OCI-LY7 (cell line): ENCODE data around the gene RASAL2. TPM values are rescaled to one million over a fixed set of nuclear protein-coding genes. Genes with fewer than 3 reads are reported as not detected.

Source experiments
- BruUV-seq: library from RNA; stranded (reverse); fragments of 400-500 nt; replicated peaks from 2 replicates; lab custom pipeline; 2021; lab: Mats Ljungman, UMichigan
- CTCF ChIA-PET: fragments of 300-600 bp; sonication (Branson Sonifier 250); formaldehyde crosslinking; loops from one replicate; lab custom pipeline; 2022; ENCODE audit warnings: antibody characterized with exemption; ENCODE audit not compliant: unreplicated experiment; lab: Charles Lee
- POLR2A ChIA-PET: fragments of 300-600 bp; sonication (Branson Sonifier 250); formaldehyde crosslinking; loops from one replicate; lab custom pipeline; 2022; ENCODE audit warnings: antibody characterized with exemption; lab: Charles Lee
- DNase-seq: peaks from one replicate; pipeline ENCODE4 v3.0.0-alpha.2; 2015; ENCODE audit warnings: low spot score
- H2AFZ ChIP-seq: fragments of 200-600 bp; sonication (generic), shearing (Covaris generic); 2 replicates; pipeline ENCODE4 v1.6.1; 2014; ENCODE audit warnings: mild to moderate bottlenecking, antibody characterized with exemption, low read length, moderate library complexity
- H3K27ac ChIP-seq: fragments of 200-600 bp; sonication (generic); 2 replicates; pipeline ENCODE4 v1.5.1; 2014; ENCODE audit warnings: mixed run types, low read depth, mild to moderate bottlenecking, moderate library complexity, low read length, inconsistent platforms; ENCODE audit not compliant: poor library complexity, severe bottlenecking
- H3K36me3 ChIP-seq: fragments of 200-600 bp; sonication (generic); 2 replicates; pipeline ENCODE4 v1.6.1; 2014; ENCODE audit warnings: mild to moderate bottlenecking, antibody characterized with exemption, low read length, moderate library complexity, mixed read lengths; ENCODE audit not compliant: insufficient read depth
- H3K4me1 ChIP-seq: fragments of 200-600 bp; sonication (generic); 2 replicates; pipeline ENCODE4 v1.5.1; 2014; ENCODE audit warnings: mild to moderate bottlenecking, low read length; ENCODE audit not compliant: insufficient read depth, poor library complexity, severe bottlenecking
- H3K4me2 ChIP-seq: fragments of 200-600 bp; sonication (generic); 2 replicates; pipeline ENCODE4 v1.6.1; 2014; ENCODE audit warnings: mild to moderate bottlenecking, low read length
- H3K4me3 ChIP-seq: fragments of 200-600 bp; sonication (generic); 2 replicates; pipeline ENCODE4 v1.5.1; 2014; ENCODE audit warnings: mild to moderate bottlenecking, low read depth, low read length; ENCODE audit not compliant: poor library complexity, severe bottlenecking
- H3K79me2 ChIP-seq: fragments of 200-600 bp; sonication (generic); 2 replicates; pipeline ENCODE4 v1.6.1; 2016; ENCODE audit warnings: low read depth, mild to moderate bottlenecking, low read length, moderate library complexity, mixed read lengths; ENCODE audit not compliant: insufficient read depth
- H3K9me2 ChIP-seq: fragments of 200-600 bp; sonication (generic); 2 replicates; pipeline ENCODE4 v1.6.1; 2016; ENCODE audit warnings: mild to moderate bottlenecking, low read length, mixed read lengths; ENCODE audit not compliant: insufficient read depth
- H3K9me3 ChIP-seq: fragments of 200-600 bp; sonication (generic); 2 replicates; pipeline ENCODE4 v1.6.1; 2014; ENCODE audit warnings: mild to moderate bottlenecking, mixed run types, low read length, mixed read lengths
- H4K20me1 ChIP-seq: fragments of 200-600 bp; sonication (generic); 2 replicates; pipeline ENCODE4 v1.6.1; 2014; ENCODE audit warnings: mild to moderate bottlenecking, antibody characterized with exemption, low read length, moderate library complexity, mixed read lengths; ENCODE audit not compliant: insufficient read depth
- CTCF ChIP-seq: fragments of 200-600 bp; sonication (generic); conservative IDR thresholded peaks from 2 replicates; pipeline ENCODE4 v1.5.1; 2014; ENCODE audit warnings: mild to moderate bottlenecking, antibody characterized with exemption, low read length, moderate library complexity, mixed read lengths
- EZH2phosphoT487 ChIP-seq: fragments of 200-600 bp; sonication (generic); IDR thresholded peaks from 2 replicates; pipeline ENCODE4 v1.6.1; 2018; ENCODE audit warnings: low read depth, borderline replicate concordance, mild to moderate bottlenecking, mixed run types, antibody characterized with exemption, low read length, moderate library complexity, mixed read lengths
- intact Hi-C: fragments of 100-400 bp; cut with micrococcal nuclease; formaldehyde crosslinking; loops from one replicate; pipeline ENCODE4 v1.10.0; 2022; ENCODE audit not compliant: unreplicated experiment
- total RNA-seq, 2 experiments: library from RNA; depleted of rRNA in 1 of 2; stranded (reverse); fragments of >200 nt in 1 of 2; shearing (Covaris generic) in 1 of 2; gene quantifications; 2 replicates each; pipeline ENCODE4 v1.2.3, GENCODE V29; 2014 to 2022

Gene RASAL2
- total RNA-seq, 2 experiments from 2014 or later, result 0.09 to 0.27 TPM

- POLR2A ChIA-PET, result interaction anchor here (0.7 kb wide), 1 partner anchor 9 kb away, joined by 3 read pairs; no protein-coding TSS in a partner anchor
- intact Hi-C loops, result no loop called here
Observed at GRCh38 chr1:178330153-178330552, 236.2 kb downstream of the RASAL2 start.

GRCh38 chr1:178330848-178331497 is 237.1 kb downstream of the RASAL2 start:
- POLR2A ChIA-PET, result interaction anchor here (0.7 kb wide), 1 partner anchor 9 kb away, joined by 3 read pairs; no protein-coding TSS in a partner anchor
- no peaks in the 10 kb centered on the region for H3K36me3 ChIP-seq
- no peaks in the 10 kb centered on the region for H3K4me1 ChIP-seq
- intact Hi-C loops, result no loop called here
- CTCF ChIA-PET, result no interaction called here
- H3K9me2 ChIP-seq, result no peaks in the 10 kb centered on the region
- TF ChIP-seq CTCF, result no peak
- no peak for TF ChIP-seq EZH2phosphoT487
- no peaks in the 10 kb centered on the region for H3K9me3 ChIP-seq
- H3K27ac ChIP-seq, result no peak overlapping the region
- no peak overlapping the region for H2AFZ ChIP-seq
- H3K4me2 ChIP-seq, result no peak overlapping the region
- no TSS peak for BruUV-seq
- H3K79me2 ChIP-seq, result no peaks in the 10 kb centered on the region
- DNase-seq, result no peak
- no peaks in the 10 kb centered on the region for H4K20me1 ChIP-seq
- no peak overlapping the region for H3K4me3 ChIP-seq

More at GRCh38 chr1:178330153-178330552, 236.2 kb downstream of the RASAL2 start:
- Histone ChIP-seq H3K36me3 (no peaks in the 10 kb centered on the region), H3K4me3 (no peak overlapping the region), H3K4me1 (no peaks in the 10 kb centered on the region), H3K79me2 (no peaks in the 10 kb centered on the region), H4K20me1 (no peaks in the 10 kb centered on the region), H3K27ac (no peak overlapping the region), H3K4me2 (no peak overlapping the region), H2AFZ (no peak overlapping the region), H3K9me3 (no peaks in the 10 kb centered on the region), H3K9me2 (no peaks in the 10 kb centered on the region)
- DNase-seq, result no peak
- BruUV-seq, result no TSS peak
- CTCF ChIA-PET, result no interaction called here
- TF ChIP-seq EZH2phosphoT487, result no peak
- TF ChIP-seq CTCF, result no peak

GRCh38 chr1:178335426-178335825 is 241.5 kb downstream of the RASAL2 start:
- DNase-seq, result no peak
- H3K9me3 ChIP-seq, result no peaks in the 10 kb centered on the region
- CTCF ChIA-PET, result no interaction called here
- no peaks in the 10 kb centered on the region; the same call in 1 of the 2 replicates for H4K20me1 ChIP-seq
- POLR2A ChIA-PET, result interaction anchor here (0.9 kb wide), 1 partner anchor 41 kb away, joined by 3 read pairs; no protein-coding TSS in a partner anchor
- no peaks in the 10 kb centered on the region for H3K36me3 ChIP-seq
- H3K4me2 ChIP-seq, result no peak overlapping the region
- no peaks in the 10 kb centered on the region for H3K9me2 ChIP-seq
- H3K27ac ChIP-seq, result no peak overlapping the region
- BruUV-seq, result no TSS peak
- H3K79me2 ChIP-seq, result no peaks in the 10 kb centered on the region
- intact Hi-C loops, result no loop called here
- H3K4me1 ChIP-seq, result no peaks in the 10 kb centered on the region
- no peak overlapping the region for H3K4me3 ChIP-seq
- TF ChIP-seq CTCF (no peak), EZH2phosphoT487 (no peak)
- no peak overlapping the region for H2AFZ ChIP-seq
